ENCODE measurements around the gene ANKRD2.

- TF ChIP-seq POLR2A (IDR thresholded peaks at IDR 0.05; ENCODE audit: low read depth, low read length): no peak
- no peak for TF ChIP-seq RAD21 (IDR thresholded peaks at IDR 0.05; ENCODE audit: insufficient read depth, low read depth, low read length)
- no peak for TF ChIP-seq RBBP5 (conservative IDR thresholded peaks at IDR 0.05)
Observed at GRCh38 chr10:97533888-97534287, 38.7 kb upstream of the ANKRD2 start.

Measured in GM12878 (cell line).